SU-DHL-6 (cell line): ENCODE measurements around the gene PSMB1.

Experiments used
- H2AFZ ChIP-seq: fragments of 200-600 bp; sonication (generic); 2 replicates; pipeline ENCODE4 v1.6.1; 2014; ENCODE audit warnings: low read depth, mild to moderate bottlenecking, moderate library complexity, mixed read lengths, antibody characterized with exemption, low read length; ENCODE audit not compliant: severe bottlenecking
- H3F3A ChIP-seq: fragments of 200-600 bp; shearing (Covaris generic); 2 replicates; pipeline ENCODE4 v1.6.0; 2016; ENCODE audit warnings: antibody characterized with exemption, mild to moderate bottlenecking; ENCODE audit not compliant: insufficient read depth
- H3K27ac ChIP-seq: fragments of 200-600 bp; sonication (generic); 2 replicates; pipeline ENCODE4 v1.5.1; 2016; ENCODE audit warnings: low read depth, mild to moderate bottlenecking, low read length, moderate library complexity, mixed read lengths
- H3K27me3 ChIP-seq: fragments of 200-600 bp; sonication (generic), shearing (Covaris generic); 2 replicates; pipeline ENCODE4 v1.6.0; 2014; ENCODE audit warnings: mild to moderate bottlenecking, low read length
- H3K36me3 ChIP-seq: fragments of 200-600 bp; sonication (generic); 2 replicates; pipeline ENCODE4 v1.6.1; 2014; ENCODE audit warnings: mild to moderate bottlenecking, low read length, mixed read lengths
- H3K4me2 ChIP-seq: fragments of 300-600, 200-600 bp; shearing (Covaris generic), sonication (generic); 2 replicates; pipeline ENCODE4 v1.6.0; 2014; ENCODE audit warnings: low read length, low read depth, mild to moderate bottlenecking; ENCODE audit not compliant: poor library complexity, severe bottlenecking
- H3K4me3 ChIP-seq: fragments of 200-600 bp; sonication (generic); 2 replicates; pipeline ENCODE4 v1.5.1; 2014; ENCODE audit warnings: antibody characterized with exemption, low read length, mild to moderate bottlenecking, mixed read lengths; ENCODE audit not compliant: insufficient read depth, poor library complexity, severe bottlenecking
- H3K79me2 ChIP-seq: fragments of 200-600 bp; sonication (generic); 2 replicates; pipeline ENCODE4 v1.6.1; 2014; ENCODE audit warnings: mild to moderate bottlenecking, low read length, moderate library complexity; ENCODE audit not compliant: insufficient read depth
- H3K9ac ChIP-seq: fragments of 200-600 bp; sonication (generic); 2 replicates; pipeline ENCODE4 v1.7.0; 2014; ENCODE audit warnings: mild to moderate bottlenecking, low read length
- H3K9me2 ChIP-seq: fragments of 200-600 bp; sonication (generic); replicated peaks from 2 replicates; pipeline ENCODE4 v1.6.1; 2014; ENCODE audit warnings: low read length; ENCODE audit not compliant: insufficient read depth
- H3K9me3 ChIP-seq: fragments of 200-600 bp; sonication (generic); 2 replicates; pipeline ENCODE4 v1.6.1; 2014; ENCODE audit warnings: low read length, mixed read lengths; ENCODE audit not compliant: insufficient read depth
- H4K20me1 ChIP-seq: fragments of 200-600 bp; sonication (generic); 2 replicates; pipeline ENCODE4 v1.6.1; 2014; ENCODE audit warnings: low read depth, mild to moderate bottlenecking, antibody characterized with exemption, low read length, moderate library complexity, mixed read lengths
- EZH2phosphoT487 ChIP-seq: fragments of 200-600 bp; sonication (generic), shearing (Covaris generic); conservative IDR thresholded peaks from 2 replicates; pipeline ENCODE4 v1.6.1; 2018; ENCODE audit warnings: mild to moderate bottlenecking, antibody characterized with exemption, low read length, moderate library complexity, mixed read lengths
- TF ChIP-seq, protein P1 (sequence below): fragments of 200-600 bp; sonication (generic); IDR thresholded peaks from one replicate; pipeline ENCODE4 v1.5.1; 2017; ENCODE audit warnings: antibody characterized with exemption, mild to moderate bottlenecking, low read length, moderate library complexity; ENCODE audit not compliant: insufficient read depth, poor library complexity, severe bottlenecking

Gene PSMB1

GRCh38 chr6:170537329-170537728, 15.8 kb downstream of the PSMB1 start:
- Histone ChIP-seq H2AFZ (no peak overlapping the region), H3K27me3 (no peaks in the 10 kb centered on the region), H3K27ac (no peak overlapping the region), H4K20me1 (peaks cover 8% of the 10 kb centered on the region; the same call in 1 of the 2 replicates), H3K9ac (no peak overlapping the region), H3K4me2 (no peak overlapping the region), H3K9me2 (no peaks in the 10 kb centered on the region), H3K9me3 (no peaks in the 10 kb centered on the region), H3K36me3 (peaks cover 67% of the 10 kb centered on the region), H3F3A (no peaks in the 10 kb centered on the region; the same call in 1 of the 2 replicates), H3K4me3 (no peak overlapping the region), H3K79me2 (peaks cover 28% of the 10 kb centered on the region; the same call in 1 of the 2 replicates)
- TF ChIP-seq, protein P1, sequence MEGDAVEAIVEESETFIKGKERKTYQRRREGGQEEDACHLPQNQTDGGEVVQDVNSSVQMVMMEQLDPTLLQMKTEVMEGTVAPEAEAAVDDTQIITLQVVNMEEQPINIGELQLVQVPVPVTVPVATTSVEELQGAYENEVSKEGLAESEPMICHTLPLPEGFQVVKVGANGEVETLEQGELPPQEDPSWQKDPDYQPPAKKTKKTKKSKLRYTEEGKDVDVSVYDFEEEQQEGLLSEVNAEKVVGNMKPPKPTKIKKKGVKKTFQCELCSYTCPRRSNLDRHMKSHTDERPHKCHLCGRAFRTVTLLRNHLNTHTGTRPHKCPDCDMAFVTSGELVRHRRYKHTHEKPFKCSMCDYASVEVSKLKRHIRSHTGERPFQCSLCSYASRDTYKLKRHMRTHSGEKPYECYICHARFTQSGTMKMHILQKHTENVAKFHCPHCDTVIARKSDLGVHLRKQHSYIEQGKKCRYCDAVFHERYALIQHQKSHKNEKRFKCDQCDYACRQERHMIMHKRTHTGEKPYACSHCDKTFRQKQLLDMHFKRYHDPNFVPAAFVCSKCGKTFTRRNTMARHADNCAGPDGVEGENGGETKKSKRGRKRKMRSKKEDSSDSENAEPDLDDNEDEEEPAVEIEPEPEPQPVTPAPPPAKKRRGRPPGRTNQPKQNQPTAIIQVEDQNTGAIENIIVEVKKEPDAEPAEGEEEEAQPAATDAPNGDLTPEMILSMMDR = no peak

DNA sequence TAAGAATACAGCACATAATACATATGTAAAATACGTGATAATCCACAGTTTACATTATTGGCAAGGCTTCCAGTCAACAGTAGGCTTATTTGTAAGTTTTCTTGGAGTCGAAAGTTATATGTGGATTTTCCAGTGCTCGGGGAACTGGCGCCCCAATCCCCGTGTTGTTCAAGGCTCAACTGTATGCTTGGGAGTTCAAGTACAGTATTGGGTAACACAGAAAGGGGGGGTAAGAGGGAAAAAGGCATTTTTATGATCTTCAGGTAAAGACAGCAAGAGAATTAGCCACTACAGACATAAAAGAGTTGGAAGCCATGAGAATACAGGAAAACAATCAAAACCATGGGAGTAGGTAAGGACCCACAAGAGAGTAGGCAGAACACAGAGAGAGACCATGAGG, 16.4 kb downstream of the PSMB1 start:
- no peak overlapping the region for H3K27ac ChIP-seq
- peaks cover 28% of the 10 kb centered on the region; the same call in 1 of the 2 replicates for H3K79me2 ChIP-seq
- H3F3A ChIP-seq = no peaks in the 10 kb centered on the region; the same call in 1 of the 2 replicates
- H3K27me3 ChIP-seq = no peaks in the 10 kb centered on the region
- H3K9me3 ChIP-seq = no peaks in the 10 kb centered on the region
- no peaks in the 10 kb centered on the region for H3K9me2 ChIP-seq
- peaks cover 63% of the 10 kb centered on the region for H3K36me3 ChIP-seq
- no peak overlapping the region for H3K9ac ChIP-seq
- TF ChIP-seq, protein P1 = no peak
- TF ChIP-seq EZH2phosphoT487 = no peak
- H4K20me1 ChIP-seq = peaks cover 8% of the 10 kb centered on the region; the same call in 1 of the 2 replicates
- no peak overlapping the region for H3K4me3 ChIP-seq
- no peak overlapping the region for H3K4me2 ChIP-seq
- no peak overlapping the region for H2AFZ ChIP-seq

GRCh38 chr6:170535004-170535403, 18.1 kb downstream of the PSMB1 start:
- peaks cover 12% of the 10 kb centered on the region; the same call in 1 of the 2 replicates for H3K79me2 ChIP-seq
- no peak overlapping the region for H2AFZ ChIP-seq
- TF ChIP-seq, protein P1 = no peak
- no peak for TF ChIP-seq EZH2phosphoT487
- H3K36me3 ChIP-seq = peaks cover 50% of the 10 kb centered on the region
- H3K27ac ChIP-seq = no peak overlapping the region
- H3K9me3 ChIP-seq = no peaks in the 10 kb centered on the region
- no peaks in the 10 kb centered on the region for H3F3A ChIP-seq
- no peak overlapping the region for H3K4me2 ChIP-seq
- H3K9ac ChIP-seq = no peak overlapping the region
- no peaks in the 10 kb centered on the region for H3K9me2 ChIP-seq
- no peak overlapping the region for H3K4me3 ChIP-seq
- peaks cover 7% of the 10 kb centered on the region; the same call in 1 of the 2 replicates for H4K20me1 ChIP-seq
- no peaks in the 10 kb centered on the region for H3K27me3 ChIP-seq
